ENCODE measurements around the gene CGGBP1. TPM values are rescaled to one million over a fixed set of nuclear protein-coding genes. Genes with fewer than 3 reads are reported as not detected.

The CGGBP1 gene
- total RNA-seq, 1 donor = 104 TPM

GRCh38 chr3:88084097-88084501 is 25.3 kb upstream of the CGGBP1 start:
- H3K4me3 ChIP-seq (ENCODE audit: low read depth, low read length) = no peak overlapping the region
- no peak for DNase-seq (ENCODE audit: low read depth)
- TF ChIP-seq CTCF (IDR thresholded peaks at IDR 0.05; ENCODE audit: insufficient read depth, low read length) = no peak

GRCh38 chr3:88082854-88083253 is 24.0 kb upstream of the CGGBP1 start:
- no peak overlapping the region for H3K4me3 ChIP-seq (ENCODE audit: low read depth, low read length)
- DNase-seq (ENCODE audit: low read depth) = no peak
- no peak for TF ChIP-seq CTCF (IDR thresholded peaks at IDR 0.05; ENCODE audit: insufficient read depth, low read length)

GRCh38 chr3:88078932-88079331 is 20.1 kb upstream of the CGGBP1 start:
- no peak for TF ChIP-seq CTCF (IDR thresholded peaks at IDR 0.05; ENCODE audit: insufficient read depth, low read length)
- no peak overlapping the region for H3K4me3 ChIP-seq (ENCODE audit: low read depth, low read length)
- DNase-seq (ENCODE audit: low read depth) = no peak

GRCh38 chr3:88076712-88077111 is 17.9 kb upstream of the CGGBP1 start:
- no peak for TF ChIP-seq CTCF (IDR thresholded peaks at IDR 0.05; ENCODE audit: insufficient read depth, low read length)
- DNase-seq (ENCODE audit: low read depth) = no peak
- no peak overlapping the region for H3K4me3 ChIP-seq (ENCODE audit: low read depth, low read length)

GRCh38 chr3:88075497-88075896 is 16.7 kb upstream of the CGGBP1 start:
- H3K4me3 ChIP-seq (ENCODE audit: low read depth, low read length) = no peak overlapping the region
- no peak for TF ChIP-seq CTCF (IDR thresholded peaks at IDR 0.05; ENCODE audit: insufficient read depth, low read length)
- no peak for DNase-seq (ENCODE audit: low read depth)

- DNase-seq (ENCODE audit: low read depth) = no peak
- TF ChIP-seq CTCF (IDR thresholded peaks at IDR 0.05; ENCODE audit: insufficient read depth, low read length) = no peak
- H3K4me3 ChIP-seq (ENCODE audit: low read depth, low read length) = no peak overlapping the region
Observed at GRCh38 chr3:88075072-88075471, 16.3 kb upstream of the CGGBP1 start.

- peak; percentile 20 for DNase-seq (ENCODE audit: low read depth)
- no peak for TF ChIP-seq CTCF (IDR thresholded peaks at IDR 0.05; ENCODE audit: insufficient read depth, low read length)
- peak overlapping the region; percentile 29 for H3K4me3 ChIP-seq (ENCODE audit: low read depth, low read length)
Observed at GRCh38 chr3:88061746-88062145, 2.9 kb upstream of the CGGBP1 start.

Measured in fibroblast of the aortic adventitia (primary cell).